Stimulated activated CD4-positive, alpha-beta T cell treated with anti-CD3 and anti-CD28 coated beads, Interleukin-2, amount 100 ng/mL, for 4 hours (primary cell): ENCODE data around the gene RASA2.
"Not testable (repeated sequence)": the region's sequence is repeated elsewhere in the genome, so short reads cannot be mapped to it uniquely, and the experiment has no call there.

ENCODE experiments used
- DNase-seq: peaks from one replicate; pipeline ENCODE4 v3.0.0-alpha.2; 2020; ENCODE audit warnings: low read depth

RASA2 gene

DNA sequence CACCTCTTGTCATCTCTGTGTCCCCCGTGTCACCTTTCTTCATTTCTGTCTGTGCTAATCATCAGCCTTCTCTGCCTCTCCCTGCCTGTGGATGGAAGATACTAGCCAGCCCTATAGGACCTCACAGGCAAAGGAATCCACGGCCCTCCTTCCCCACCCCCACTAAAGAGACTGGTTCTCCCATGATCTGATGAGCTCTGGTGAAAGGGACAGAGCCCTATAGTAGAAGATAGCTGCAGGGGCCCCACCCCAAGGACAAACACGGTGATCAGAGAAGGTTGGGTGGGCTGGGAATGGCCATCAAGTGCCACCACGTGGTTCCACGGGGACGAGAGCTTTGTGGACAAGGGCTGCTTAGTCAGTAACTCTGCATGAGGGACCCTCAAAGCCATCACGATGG is 27.8 kb upstream of the RASA2 start:
- no peak for DNase-seq

DNA sequence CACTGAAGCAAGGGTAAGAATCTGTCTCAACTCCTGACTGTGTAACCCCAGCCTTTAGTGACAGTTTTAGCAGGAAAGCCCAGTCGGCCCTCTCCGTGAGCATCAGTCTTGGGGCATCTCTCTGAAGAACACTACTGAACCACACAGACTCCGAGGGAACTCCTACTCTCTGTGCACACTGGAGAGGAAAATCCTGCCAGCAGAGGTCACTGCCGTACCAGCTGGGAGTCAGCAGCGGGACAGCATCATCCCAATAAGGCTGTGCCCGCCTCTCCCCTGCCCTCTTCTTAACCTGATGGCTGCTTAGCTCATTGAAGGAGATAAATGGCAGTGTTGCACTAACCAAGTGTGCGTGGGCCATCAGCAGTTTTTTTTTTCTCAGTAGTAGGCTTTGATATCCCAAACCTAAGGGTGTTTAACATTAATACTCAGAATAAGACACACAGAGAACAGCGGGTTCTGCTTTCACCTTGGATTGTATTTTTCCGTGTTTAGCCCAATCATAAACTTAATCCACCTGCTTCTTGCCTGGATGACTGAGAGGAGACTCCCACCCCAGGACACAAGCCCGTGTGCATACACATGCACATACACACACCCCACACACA is 26.6 kb upstream of the RASA2 start:
- peak; percentile 85 for DNase-seq

DNA sequence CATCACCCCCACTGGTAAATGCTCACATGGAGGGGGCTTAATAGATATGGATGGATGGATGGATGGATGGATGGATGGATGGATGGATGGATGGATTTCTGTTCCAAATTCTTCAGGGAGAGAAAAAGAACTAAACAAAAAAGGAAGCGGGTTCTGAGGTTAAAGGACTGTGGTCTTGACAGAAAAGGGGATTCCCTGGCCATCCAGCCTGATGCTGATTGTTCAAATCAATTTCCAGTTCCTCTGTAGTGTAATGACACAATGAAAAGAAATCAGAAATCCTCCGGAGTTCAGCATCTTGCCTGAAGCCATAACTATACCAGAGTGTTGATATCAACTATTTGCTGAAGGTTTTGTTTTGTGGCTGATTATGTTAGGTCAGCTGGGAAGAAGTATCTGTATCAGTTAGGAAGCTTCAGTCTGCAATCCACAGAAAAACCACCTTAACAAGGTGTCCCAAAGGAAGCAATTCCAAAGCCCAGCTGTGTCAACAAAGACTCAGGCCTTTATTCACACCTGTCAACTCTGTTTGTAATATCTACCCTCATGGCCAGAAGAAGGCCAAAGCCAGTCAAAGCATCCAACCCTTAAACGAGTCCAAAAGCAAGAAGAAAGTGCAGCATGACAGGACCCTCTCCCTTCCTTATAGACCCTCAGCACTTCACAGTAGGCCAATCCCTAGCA is 24.5 kb upstream of the RASA2 start:
- DNase-seq, result no peak

DNA sequence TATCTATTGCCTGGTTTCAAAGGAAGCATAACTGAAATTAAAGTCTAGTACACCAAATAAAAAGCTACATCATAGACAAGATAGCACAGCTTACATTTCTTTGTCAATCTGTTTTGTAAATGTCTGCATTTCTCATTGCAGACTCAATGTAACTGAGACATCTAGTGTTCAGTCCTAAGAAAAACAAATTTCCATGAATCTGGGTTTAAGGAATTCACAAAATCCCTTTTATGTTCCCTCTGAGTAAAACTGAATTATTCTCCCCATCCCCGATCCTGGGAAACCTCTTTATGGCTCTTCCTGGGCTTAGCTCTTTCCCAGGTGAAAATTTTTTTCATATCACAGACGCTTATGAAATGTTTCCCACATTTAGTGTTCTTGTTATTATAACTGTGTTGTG is 21.6 kb upstream of the RASA2 start:
- no peak for DNase-seq

DNA sequence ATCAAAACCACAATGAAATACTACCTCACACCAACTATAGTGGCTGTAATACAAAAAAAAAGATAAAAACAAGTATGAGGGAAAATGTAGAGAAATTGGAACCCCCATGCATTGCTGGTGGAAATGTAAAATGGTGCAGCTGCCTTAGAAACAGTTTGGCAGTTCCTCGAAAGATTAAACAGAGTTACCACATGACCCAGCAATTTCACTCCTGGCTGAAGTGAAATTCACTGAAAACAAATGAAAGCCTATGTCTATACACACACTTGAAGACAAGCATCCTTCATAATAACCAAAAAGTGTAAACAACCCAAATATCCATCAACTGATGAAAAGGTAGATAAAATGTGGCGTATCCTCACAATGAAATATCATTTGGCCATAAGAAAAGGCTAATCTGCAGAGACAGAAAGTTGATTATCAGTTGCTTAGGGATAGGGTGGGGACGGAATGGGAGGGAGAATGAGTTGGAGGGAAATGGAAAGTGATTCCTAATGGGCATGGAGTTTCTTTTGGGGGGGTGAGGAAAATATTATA is 20.1 kb upstream of the RASA2 start:
- no peak for DNase-seq

DNA sequence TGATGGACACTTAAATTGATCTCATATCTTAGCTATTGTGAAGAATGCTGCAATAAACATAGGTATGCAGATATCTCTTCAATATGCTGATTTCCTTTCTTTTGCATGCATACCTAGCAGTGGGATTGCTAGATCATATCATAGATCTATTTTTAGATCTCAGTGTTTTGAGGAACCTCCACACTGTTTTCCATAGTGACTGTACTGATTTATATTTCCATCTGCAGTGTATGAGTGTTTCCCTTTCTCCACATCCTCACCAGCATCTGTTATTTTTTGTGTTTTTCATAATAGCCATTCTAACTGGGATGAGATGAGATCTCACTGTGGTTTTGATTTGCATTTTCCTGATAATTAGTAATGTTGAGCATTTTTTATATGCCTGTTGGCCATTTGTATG is 17.1 kb upstream of the RASA2 start:
- no peak for DNase-seq

DNA sequence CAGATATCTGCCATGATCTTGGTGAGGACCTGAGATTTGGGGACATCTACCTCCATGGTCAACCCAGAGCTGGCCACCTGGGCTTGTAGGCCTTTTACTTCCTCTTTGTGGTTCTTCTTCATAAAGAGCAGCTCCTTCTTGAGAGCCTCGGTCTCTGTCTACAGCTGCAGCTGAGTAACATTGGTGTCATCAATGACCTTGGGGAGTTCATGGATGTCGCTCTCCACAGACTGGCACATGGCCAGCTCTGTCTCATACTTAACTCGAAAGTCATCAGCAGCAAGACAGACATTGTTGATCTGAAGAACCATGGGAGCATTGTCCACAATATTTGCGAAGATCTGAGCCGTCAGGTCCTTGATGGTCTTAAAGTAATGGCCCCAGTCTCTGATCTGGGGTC is 15.7 kb upstream of the RASA2 start:
- DNase-seq, result no peak

DNA sequence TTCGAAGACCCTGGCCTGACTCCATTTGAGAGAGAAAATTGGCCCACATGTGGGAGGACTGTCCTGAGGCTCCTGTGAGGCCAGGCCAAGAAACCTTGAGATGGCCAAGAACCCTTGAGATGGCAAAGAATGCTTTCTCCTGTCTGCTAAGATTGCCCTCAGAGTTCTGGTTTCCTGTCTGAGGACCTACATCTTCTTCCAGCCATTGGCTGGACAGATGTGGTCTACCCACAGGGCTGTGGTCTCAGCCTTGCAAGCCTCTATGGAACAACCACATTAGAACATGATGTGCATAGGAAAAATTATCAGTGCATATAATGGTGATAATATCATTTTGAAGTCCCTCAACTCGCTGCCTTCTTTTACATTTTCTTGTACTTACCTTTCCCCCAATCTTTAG is 10.8 kb upstream of the RASA2 start:
- DNase-seq, result no peak

DNA sequence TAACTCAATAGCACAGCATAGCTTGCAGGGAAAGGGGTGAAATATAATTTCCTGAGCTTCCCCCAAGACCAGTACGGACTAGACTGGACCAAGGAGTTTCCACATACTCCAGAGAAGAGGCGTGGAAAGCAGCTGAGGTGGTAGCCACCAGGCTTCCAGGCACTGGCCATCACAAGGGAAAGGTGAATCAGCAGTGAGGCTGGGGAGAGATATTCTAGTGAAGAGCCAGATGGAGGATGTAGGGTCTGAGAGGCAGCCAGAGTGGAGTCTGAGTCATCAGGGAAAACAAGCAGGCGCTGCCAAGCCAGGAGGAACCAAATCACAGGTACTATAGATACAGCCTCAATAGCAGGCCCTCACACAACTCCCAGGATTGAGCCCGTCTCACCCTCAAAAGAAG is 9.6 kb upstream of the RASA2 start:
- DNase-seq, result no peak

DNA sequence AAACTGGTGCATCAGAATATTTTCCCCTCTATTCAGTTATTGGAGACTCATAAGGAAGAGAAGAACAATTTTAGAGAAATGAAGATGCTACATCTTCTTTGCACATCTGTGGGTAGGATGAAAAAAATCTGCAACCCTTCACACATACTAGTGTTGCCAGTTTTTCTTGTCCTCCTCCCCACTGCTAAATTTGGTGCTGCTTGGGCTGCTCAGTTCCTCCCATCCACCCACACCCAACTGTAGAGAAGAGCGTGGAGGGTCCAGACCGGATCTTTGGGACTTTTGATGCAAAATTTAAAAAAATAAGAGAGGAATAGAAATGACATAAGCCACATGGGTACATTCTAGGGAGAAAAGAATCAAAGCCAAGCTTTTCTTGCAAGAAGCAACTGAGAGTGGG is 8.7 kb upstream of the RASA2 start:
- DNase-seq, result no peak

DNA sequence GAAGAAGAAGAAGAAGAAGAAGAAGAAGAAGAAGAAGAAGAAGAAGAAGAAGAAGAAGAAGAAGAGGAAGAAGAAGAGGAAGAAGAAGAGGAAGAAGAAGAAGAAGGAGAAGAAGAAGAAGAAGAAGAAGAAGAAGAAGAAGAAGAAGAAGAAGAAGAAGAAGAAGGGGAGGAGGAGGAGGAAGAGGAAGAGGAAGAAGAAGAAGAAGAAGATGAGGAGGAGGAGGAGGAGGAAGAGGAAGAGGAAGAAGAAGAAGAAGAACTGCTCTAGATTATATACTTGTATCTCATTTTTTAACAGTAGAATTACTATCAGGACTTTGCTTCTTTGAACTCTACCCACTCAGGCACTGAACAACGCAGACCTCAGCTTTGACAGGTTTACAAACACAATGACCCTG is 8.0 kb upstream of the RASA2 start:
- not testable (repeated sequence) for DNase-seq

DNA sequence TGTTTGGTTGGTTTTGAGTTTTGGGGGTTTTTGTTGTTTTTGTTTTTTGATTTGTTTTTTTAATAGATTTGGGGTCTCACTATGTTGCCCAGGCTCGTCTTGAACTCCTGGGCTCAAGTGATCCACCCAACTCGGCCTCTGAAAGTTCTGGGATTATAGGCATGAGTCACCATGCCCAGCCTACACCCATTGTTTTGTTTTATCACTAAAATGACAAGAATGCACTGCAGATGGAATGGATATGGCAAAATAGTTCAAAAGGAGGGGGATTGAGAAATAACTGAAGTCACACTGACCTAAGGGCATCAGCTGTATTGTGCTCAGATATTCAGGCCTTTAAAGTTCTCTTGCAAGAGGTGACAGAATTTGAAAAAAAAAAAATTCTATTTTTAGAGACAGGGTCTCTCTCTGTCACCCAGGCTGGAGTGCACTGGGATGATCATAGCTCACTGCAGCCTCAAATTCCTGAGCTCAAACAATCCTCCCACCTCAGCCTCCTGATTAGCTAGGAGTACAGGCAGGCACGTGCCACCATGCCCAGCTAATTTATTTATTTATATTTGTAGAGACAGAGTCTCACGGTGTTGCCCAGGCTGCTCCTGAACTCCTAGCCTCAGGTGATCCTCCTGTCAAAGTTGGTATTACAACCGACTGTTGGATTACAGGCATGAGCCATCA is 4.4 kb upstream of the RASA2 start:
- DNase-seq, result no peak

DNA sequence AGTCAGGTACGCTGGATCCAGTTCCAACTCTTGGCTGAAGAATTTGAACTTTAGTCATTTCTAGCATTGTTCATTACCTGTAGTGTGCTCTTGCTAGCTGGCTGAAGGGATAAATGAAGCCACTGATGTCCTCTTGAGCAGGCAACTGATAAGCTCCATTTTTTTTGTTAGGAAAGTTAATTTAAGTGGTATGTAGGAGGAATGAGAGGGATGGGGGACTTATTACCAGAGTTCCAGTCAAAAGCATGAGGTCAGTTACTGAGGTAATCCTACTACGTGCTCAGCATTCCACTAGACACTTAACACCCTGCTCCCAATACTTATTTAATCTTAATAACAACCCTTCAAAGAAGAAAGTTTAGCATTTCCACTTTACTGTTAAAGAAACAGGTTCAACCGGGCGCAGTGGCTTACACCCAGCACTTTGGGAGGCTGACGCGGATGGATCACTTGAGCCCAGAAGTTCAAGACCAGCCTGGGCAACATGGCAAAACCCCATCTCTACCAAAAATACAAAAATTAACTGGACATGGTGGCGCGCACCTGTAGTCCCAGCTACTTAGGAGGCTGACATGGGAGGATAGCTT is 2.0 kb upstream of the RASA2 start:
- DNase-seq, result no peak

DNA sequence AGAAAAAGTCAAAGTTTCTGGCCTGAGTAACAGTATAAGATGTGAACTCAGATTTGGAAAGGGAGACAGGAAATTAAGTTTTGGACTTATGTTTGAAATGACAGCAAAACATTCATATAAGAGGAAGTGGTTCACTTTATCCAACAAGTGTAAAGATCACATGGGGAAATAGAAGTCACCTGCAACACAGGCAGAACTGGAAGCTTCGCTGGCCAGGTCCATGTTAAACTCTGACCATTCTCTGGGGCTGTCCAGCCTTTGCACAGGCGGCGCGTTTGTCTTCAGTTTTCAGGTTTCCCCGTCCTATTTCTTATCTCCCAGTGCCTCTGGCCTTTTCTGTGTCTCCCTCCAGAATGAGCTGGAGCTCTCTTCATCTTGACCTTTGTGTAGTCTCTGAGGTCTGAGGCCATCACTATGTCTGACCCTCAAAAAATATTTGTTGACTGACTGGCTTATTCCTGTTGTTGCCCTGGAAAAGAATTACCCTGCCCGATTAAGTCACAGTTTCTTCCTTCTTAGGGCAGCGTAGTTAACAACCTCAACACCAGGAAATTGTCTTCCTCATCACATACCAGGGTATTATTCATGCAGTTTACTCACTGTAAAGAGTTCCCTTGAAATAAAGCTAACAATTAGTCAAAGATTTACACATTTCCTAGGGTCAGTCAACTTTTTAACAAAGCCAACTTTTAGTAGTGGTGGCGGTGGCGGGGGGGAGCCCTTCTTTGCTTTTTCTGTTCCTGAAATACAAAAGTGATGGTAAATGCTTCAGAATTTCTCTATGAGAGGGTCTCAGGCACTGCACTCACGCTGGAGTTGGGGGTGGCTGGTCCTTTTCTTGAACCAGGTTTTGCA is 959 bp upstream of the RASA2 start:
- DNase-seq, result no peak

DNA sequence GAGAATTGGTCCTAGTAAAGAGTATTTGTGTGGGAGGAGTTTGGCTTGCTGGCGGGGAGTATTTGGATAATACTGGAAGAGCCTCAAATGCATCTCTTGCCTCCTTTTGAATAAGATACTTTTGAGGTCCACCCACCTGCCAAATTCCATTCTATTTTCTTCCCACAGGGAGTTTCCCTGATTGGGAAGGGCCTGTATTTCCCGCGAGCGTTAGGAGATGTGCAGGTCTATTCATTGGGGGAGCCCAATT is 406 bp upstream of the RASA2 start:
- no peak for DNase-seq

DNA sequence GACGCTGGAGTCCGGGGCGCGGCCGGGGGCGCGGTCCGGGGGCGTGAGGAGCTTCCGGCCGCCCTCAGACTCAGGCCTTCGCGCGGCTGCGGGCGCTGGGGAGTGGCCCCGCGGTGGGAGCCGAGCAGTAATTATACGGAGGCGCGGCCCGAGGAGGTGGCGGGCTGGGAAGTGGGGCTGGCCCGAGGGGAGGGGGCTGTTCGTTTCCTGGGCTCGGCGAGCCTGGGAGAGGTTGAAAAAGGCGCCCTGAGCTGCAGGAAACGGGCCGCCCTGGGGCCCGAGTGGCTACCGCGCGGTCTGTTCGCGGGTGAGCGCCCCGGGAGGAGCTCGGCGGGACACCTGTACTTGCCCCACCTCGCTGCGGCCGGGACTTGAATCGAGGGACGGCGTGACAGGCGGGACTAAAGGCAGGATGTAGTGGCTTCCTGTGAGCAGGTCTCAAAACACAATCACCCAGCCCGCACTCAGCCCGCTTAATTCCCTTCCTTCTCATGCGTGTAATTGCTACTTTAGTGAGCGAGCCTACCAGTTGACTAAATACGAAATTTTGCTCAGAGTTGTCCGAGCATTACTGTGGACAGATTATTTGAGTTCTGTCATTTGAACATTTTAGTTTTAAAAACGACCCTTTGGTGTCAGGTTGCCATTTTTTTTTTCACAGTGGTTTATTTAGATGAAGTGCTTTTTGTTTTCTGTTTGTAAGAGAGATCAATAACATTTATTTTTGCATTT is 860 bp downstream of the RASA2 start:
- DNase-seq, result peak; percentile 60

DNA sequence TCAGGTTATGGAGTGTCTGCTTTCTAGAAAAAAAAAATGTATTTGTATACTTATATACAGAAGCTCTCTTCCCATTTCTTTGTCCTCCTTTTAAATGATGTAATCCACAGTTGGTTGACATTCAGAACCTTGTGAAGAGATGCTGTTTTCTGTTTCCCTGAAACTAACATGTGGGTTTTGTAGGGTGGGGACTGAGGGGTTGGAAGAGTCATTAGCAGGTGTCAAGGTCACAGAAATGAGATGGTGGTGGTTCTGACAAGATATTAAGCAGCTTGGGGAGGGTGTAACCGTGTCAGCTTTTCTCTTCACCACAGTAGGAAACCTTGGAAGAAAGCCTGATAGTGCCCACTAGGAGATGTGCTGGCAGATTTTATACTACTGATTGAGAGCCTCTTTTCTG is 2.4 kb downstream of the RASA2 start:
- no peak for DNase-seq

DNA sequence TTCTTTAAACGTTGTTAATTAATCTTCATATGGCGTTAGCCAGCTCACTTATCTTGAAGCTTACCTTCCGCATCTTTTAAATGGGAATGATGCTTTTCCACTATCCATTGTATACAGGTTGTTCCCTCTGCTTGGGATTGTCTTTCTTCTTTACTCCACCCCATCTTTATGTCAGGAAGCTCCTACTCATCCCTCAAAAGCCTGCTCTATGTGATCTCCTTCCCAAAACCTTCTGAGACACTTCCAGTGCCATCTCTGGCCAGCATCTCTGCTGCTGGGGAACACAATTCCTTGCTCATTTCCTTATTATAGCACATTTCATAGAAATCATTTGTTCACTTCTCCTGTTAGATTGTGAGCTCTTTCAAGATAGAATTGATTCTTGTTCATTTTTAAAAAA is 4.3 kb downstream of the RASA2 start:
- no peak for DNase-seq

DNA sequence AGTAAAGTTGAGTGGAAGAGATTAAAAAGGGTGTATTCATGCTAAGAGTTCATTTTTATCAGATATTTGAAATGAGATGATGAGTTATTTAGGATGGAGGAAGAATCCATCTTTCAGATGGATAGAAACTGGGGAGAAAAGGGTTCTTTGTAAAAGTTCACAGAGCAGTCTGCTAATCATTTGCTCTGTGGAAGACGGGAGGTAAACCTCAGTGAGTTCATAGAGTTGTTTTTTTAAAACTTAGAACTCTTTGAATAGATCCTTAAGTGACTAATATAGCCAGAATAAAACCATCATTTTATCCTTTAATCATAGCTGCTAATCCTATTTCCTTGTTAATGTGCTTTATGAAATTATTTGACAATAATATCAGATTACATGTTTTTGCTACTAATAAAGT is 5.1 kb downstream of the RASA2 start:
- DNase-seq, result no peak

DNA sequence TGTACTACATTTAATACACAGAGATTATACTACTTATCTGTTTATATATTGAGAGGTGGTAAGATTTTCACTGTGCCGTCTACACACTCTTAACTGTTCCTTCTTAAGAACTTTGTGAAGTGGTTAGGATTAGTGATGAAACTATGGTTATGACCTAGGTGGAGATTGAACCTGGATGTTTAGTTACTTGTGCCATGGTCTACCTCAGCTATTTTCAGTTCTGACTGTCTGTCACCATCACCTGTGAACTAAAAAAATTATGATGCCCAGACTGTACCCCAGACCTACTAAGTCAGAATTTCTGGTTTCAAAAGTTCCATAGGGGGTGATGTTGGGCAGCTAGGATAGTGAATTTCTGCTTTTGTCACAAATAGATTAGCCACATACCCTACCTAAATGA is 6.4 kb downstream of the RASA2 start:
- no peak for DNase-seq

DNA sequence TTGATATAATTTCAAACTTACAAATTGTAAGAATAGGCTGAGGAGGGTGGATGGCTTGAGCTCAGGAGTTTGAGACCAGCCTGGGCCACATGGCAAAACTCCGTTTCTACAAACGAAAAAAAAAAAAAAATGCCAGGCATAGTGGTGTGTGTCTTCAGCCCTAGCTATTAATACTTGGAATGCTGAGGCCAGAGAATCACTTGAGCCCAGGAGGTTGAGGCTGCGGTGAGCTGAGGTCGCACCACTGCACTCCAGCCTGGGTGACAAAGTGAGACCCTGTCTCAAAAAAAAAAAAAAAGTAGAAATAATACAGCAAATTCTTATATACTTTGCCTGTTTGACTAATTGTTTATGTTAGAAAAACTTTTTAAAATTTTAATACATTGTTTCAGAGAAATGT is 10.8 kb downstream of the RASA2 start:
- DNase-seq, result not testable (repeated sequence)
